B cell (primary cell): ENCODE data around the gene CEP85. TPM values are rescaled to one million over a fixed set of nuclear protein-coding genes. Genes with fewer than 3 reads are reported as not detected.

ENCODE experiments used
- ATAC-seq: fragments of 200-7000 bp; cut with Tn5 transposase; one replicate; pipeline ENCODE4 v1.10.0; 2021; ENCODE audit warnings: low read depth, mild to moderate bottlenecking, moderate number of reproducible peaks, moderate library complexity
- CTCF ChIA-PET: fragments of 350-600 bp; sonication (Branson Sonifier 250); formaldehyde crosslinking; loops from one replicate; lab custom pipeline; 2021; ENCODE audit warnings: antibody characterized with exemption, inconsistent platforms; lab: Charles Lee
- POLR2A ChIA-PET: fragments of 350-600 bp; sonication (Branson Sonifier 250); formaldehyde crosslinking; loops from one replicate; lab custom pipeline; 2021; ENCODE audit warnings: antibody characterized with exemption; lab: Charles Lee
- DNase-seq: peaks from one replicate; pipeline ENCODE4 v3.0.0; 2013
- H2AFZ ChIP-seq: 2 replicates; pipeline ENCODE4 v1.6.1; 2012; ENCODE audit warnings: mild to moderate bottlenecking, low read depth, low read length; ENCODE audit not compliant: insufficient read depth, poor library complexity, severe bottlenecking
- H3K27ac ChIP-seq, 2 donors: 1 replicate in 1 of 2; 2 replicates in 1 of 2; pipeline ENCODE4 v1.5.1; 2012 to 2013; ENCODE audit warnings: low read length in 2 of 2, mild to moderate bottlenecking in 2 of 2, moderate library complexity in 1 of 2
- H3K27me3 ChIP-seq, 4 experiments: fragments of 200-600 bp in 1 of 4; sonication (generic) in 1 of 4; replicated peaks in 1 of 4; 1 replicate in 2 of 4; 2 replicates in 2 of 4; pipeline versions ENCODE4 v1.6.1 to v1.7.0; 2013 to 2016; ENCODE audit warnings: low read length in 3 of 4, mild to moderate bottlenecking in 2 of 4, mixed read lengths in 1 of 4, moderate library complexity in 1 of 4; ENCODE audit not compliant: insufficient read depth in 4 of 4, control insufficient read depth in 3 of 4; ENCODE audit errors: control extremely low read depth in 1 of 4
- H3K36me3 ChIP-seq, 2 experiments: replicated peaks in 1 of 2; 1 replicate in 1 of 2; 2 replicates in 1 of 2; pipeline versions ENCODE4 v1.6.1 to v1.7.1; 2013; ENCODE audit warnings: low read length in 1 of 2; ENCODE audit not compliant: insufficient read depth in 2 of 2, control insufficient read depth in 1 of 2; ENCODE audit errors: control extremely low read depth in 1 of 2, extremely low read depth in 1 of 2
- H3K4me1 ChIP-seq, 2 donors: fragments of 200-600 bp in 1 of 2; sonication (generic) in 1 of 2; 1 replicate in 1 of 2; 2 replicates in 1 of 2; pipeline versions ENCODE4 v1.5.1 to v1.6.1; 2013 to 2017; ENCODE audit warnings: low read length in 2 of 2; ENCODE audit not compliant: control insufficient read depth in 2 of 2, insufficient read depth in 2 of 2
- H3K4me2 ChIP-seq: replicated peaks from 2 replicates; pipeline ENCODE3; 2012; ENCODE audit warnings: mild to moderate bottlenecking, low read depth, low read length; ENCODE audit not compliant: poor library complexity, severe bottlenecking
- H3K4me3 ChIP-seq, 5 experiments: fragments of 200-600 bp in 1 of 5; sonication (generic) in 1 of 5; 1 replicate in 3 of 5; 2 replicates in 2 of 5; pipeline versions ENCODE4 v1.5.1 to v1.7.0; 2011 to 2016; ENCODE audit warnings: low read length in 4 of 5, mild to moderate bottlenecking in 4 of 5, low read depth in 2 of 5, control low read depth in 1 of 5, moderate library complexity in 1 of 5; ENCODE audit not compliant: insufficient read depth in 1 of 5; ENCODE audit errors: control extremely low read depth in 1 of 5, extremely low read depth in 1 of 5
- H3K79me2 ChIP-seq: fragments of 200-600 bp; sonication (generic); one replicate; pipeline ENCODE4 v1.6.0; 2016; ENCODE audit warnings: low read length; ENCODE audit not compliant: control insufficient read depth, insufficient read depth
- H3K9ac ChIP-seq: fragments of 200-600 bp; sonication (generic); 2 replicates; pipeline ENCODE4 v1.6.1; 2017; ENCODE audit warnings: mild to moderate bottlenecking, low read length, moderate library complexity
- H3K9me3 ChIP-seq, 3 donors: one replicate each; pipeline versions ENCODE4 v1.6.1 to v1.7.1; 2013; ENCODE audit warnings: low read length in 2 of 3; ENCODE audit not compliant: control insufficient read depth in 2 of 3, insufficient read depth in 1 of 3; ENCODE audit errors: control extremely low read depth in 1 of 3
- H4K20me1 ChIP-seq: 2 replicates; pipeline ENCODE4 v1.6.0; 2012; ENCODE audit warnings: mild to moderate bottlenecking, low read length; ENCODE audit not compliant: insufficient read depth, control insufficient read depth, poor library complexity, severe bottlenecking
- H3K27ac Mint-ChIP-seq: one replicate; pipeline ENCODE4 v1.8.0; 2021; ENCODE audit warnings: mixed read lengths
- H3K27me3 Mint-ChIP-seq: one replicate; pipeline ENCODE4 v1.8.0; 2021; ENCODE audit warnings: mixed read lengths
- H3K4me1 Mint-ChIP-seq: one replicate; pipeline ENCODE4 v1.8.0; 2021; ENCODE audit warnings: mixed read lengths
- H3K4me3 Mint-ChIP-seq: one replicate; pipeline ENCODE4 v1.8.0; 2021; ENCODE audit warnings: mixed read lengths
- H3K9me3 Mint-ChIP-seq: one replicate; pipeline ENCODE4 v1.8.0; 2022; ENCODE audit warnings: mixed read lengths; ENCODE audit not compliant: insufficient read depth
- EZH2 ChIP-seq: IDR thresholded peaks from 2 replicates; pipeline ENCODE4 v1.6.1; 2012; ENCODE audit warnings: borderline replicate concordance, low read depth, mild to moderate bottlenecking, moderate library complexity, low read length; ENCODE audit not compliant: insufficient read depth, poor library complexity, severe bottlenecking
- WGBS: methylation state at CpG from one replicate; pipeline ENCODE4 v1.1.5; 2013; ENCODE audit warnings: missing lambda C conversion rate; ENCODE audit not compliant: insufficient coverage; 5-methylcytosine and 5-hydroxymethylcytosine counted together
- intact Hi-C: fragments of 100-400 bp; cut with micrococcal nuclease; formaldehyde crosslinking; loops from one replicate; pipeline ENCODE4 v1.10.0; 2022
- polyA plus RNA-seq: library from polyadenylated mRNA; depleted of rRNA; stranded (reverse); fragments of >200 nt; gene quantifications from 2 replicates; pipeline ENCODE4 v1.2.3, GENCODE V29; 2012
- total RNA-seq, 2 donors: library from RNA; stranded (reverse); fragments of 120-200 nt in 1 of 2; gene quantifications; 1 replicate in 1 of 2; 2 replicates in 1 of 2; pipeline versions ENCODE4 v1.2.3 to v1.2.4, GENCODE V29; 2013 to 2022
- TF ChIP-seq, protein P1 (sequence below): fragments of 200-600 bp; IDR thresholded peaks from one replicate; pipeline ENCODE4 v1.8.0; 2022; ENCODE audit warnings: antibody characterized with exemption, mild to moderate bottlenecking

Gene CEP85
- total and polyA plus RNA-seq, 2 donors (not counting 1 experiment from before 2014, with no cell fraction given) = 16.2 to 16.3 TPM

DNA sequence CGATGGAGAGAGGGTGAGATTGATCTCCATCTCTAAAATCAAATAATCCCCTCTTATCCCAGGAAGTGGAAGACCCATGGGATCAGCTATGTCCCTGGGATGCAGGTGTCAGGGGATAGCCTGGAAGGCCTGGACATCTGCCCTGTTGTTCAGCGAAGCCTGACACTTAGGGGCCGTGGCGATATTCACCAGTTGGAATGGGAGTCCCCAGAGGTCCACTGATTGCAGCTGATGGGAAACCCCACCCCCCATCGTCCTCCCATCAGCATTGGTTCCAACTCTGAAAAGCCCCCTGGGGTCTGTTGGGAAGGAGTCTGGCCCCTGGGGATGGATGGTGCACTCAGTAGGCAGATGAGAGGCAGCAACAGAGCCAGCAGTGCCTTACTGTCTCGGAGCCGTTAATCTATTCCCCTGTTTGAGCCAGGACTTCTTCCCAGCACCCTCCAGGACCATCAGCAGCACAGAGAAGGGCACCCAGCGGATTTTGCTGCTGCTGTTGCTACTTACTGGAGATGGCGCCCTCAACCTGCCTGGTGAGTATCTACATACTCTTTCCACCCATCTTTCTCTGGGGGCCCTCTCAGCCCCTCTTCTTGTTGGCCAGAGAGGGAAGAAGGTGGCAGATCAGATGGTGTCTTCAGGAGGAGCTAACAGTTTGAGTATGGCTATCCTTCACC, 30.2 kb upstream of the CEP85 start:
- no peak for DNase-seq
- no peak overlapping the region for H3K27ac Mint-ChIP-seq
- H3K4me3 Mint-ChIP-seq = no peak overlapping the region
- WGBS = 91% methylated on average over 6 of the region's 9 CpGs
- intact Hi-C loops = no loop called here
- no peaks in the 10 kb centered on the region for H3K36me3 ChIP-seq
- H3K4me1 Mint-ChIP-seq = no peaks in the 10 kb centered on the region
- H3K9ac ChIP-seq = no peak overlapping the region
- H3K27me3 Mint-ChIP-seq = peaks cover 6% of the 10 kb centered on the region
- CTCF ChIA-PET = interaction anchor here (0.9 to 1.9 kb wide), 4 partner anchors 30 to 214 kb away, joined by 3 to 8 read pairs (median 4); partner anchors contain the start of genes CEP85 and ZNF593OS
- H3K79me2 ChIP-seq = no peaks in the 10 kb centered on the region
- H4K20me1 ChIP-seq = no peaks in the 10 kb centered on the region
- H2AFZ ChIP-seq = no peak overlapping the region
- no peaks in the 10 kb centered on the region for H3K9me3 ChIP-seq
- H3K27me3 ChIP-seq = no peaks in the 10 kb centered on the region
- POLR2A ChIA-PET = no interaction called here
- H3K4me1 ChIP-seq = no peaks in the 10 kb centered on the region
- TF ChIP-seq, protein P1, sequence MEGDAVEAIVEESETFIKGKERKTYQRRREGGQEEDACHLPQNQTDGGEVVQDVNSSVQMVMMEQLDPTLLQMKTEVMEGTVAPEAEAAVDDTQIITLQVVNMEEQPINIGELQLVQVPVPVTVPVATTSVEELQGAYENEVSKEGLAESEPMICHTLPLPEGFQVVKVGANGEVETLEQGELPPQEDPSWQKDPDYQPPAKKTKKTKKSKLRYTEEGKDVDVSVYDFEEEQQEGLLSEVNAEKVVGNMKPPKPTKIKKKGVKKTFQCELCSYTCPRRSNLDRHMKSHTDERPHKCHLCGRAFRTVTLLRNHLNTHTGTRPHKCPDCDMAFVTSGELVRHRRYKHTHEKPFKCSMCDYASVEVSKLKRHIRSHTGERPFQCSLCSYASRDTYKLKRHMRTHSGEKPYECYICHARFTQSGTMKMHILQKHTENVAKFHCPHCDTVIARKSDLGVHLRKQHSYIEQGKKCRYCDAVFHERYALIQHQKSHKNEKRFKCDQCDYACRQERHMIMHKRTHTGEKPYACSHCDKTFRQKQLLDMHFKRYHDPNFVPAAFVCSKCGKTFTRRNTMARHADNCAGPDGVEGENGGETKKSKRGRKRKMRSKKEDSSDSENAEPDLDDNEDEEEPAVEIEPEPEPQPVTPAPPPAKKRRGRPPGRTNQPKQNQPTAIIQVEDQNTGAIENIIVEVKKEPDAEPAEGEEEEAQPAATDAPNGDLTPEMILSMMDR = no peak
- TF ChIP-seq EZH2 = no peak
- no peak overlapping the region for H3K27ac ChIP-seq
- H3K4me2 ChIP-seq = no peak overlapping the region
- H3K4me3 ChIP-seq = no peak overlapping the region
- no peaks in the 10 kb centered on the region for H3K9me3 Mint-ChIP-seq
- no peak for ATAC-seq

DNA sequence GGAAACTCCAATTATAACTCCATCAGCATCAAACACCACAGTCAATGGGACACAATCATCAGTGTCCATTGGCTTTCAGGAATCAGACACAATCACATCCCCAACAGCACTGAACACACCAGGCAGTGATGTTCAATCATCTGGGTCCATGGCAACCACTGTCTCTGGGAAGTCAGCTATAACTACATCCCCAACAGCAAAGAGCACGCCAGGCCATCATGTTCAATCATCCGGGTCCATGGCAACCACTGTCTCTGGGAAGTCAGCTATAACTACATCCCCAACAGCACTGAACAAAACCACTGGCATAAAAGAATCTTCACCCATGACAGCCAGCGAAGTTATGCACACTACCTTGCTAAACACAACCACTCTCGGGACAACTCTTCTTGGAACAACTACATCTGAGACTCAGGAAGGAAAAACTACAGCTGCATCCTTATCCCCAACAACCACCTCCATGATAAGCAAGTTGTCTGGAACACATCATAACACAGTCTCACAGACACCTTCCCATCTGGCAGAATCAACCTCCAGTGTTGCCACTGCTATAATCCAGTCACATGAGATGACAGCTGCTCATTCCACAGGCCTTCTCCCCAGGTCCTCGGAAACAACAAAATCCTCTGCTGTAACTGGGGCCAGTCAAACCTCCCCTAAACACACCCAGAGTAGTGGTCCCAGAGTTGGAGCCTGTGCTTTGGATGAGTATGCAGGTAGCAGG, 23.7 kb upstream of the CEP85 start:
- peaks cover 0 to 2% (median 0%) of the 10 kb centered on the region in 4 experiments for H3K27me3 ChIP-seq
- Mint-ChIP-seq H3K9me3 (no peaks in the 10 kb centered on the region), H3K4me3 (no peak overlapping the region), H3K27ac (no peak overlapping the region), H3K4me1 (no peaks in the 10 kb centered on the region), H3K27me3 (peaks cover 8% of the 10 kb centered on the region)
- no peaks in the 10 kb centered on the region for H3K9me3 ChIP-seq
- no peaks in the 10 kb centered on the region for H4K20me1 ChIP-seq
- H3K36me3 ChIP-seq = no peaks in the 10 kb centered on the region
- H3K4me3 ChIP-seq = no peak overlapping the region
- no peak overlapping the region for H3K4me2 ChIP-seq
- ChIA-PET POLR2A (no interaction called here), CTCF (interaction anchor here (0.6 to 1.2 kb wide), 3 partner anchors 9 to 149 kb away, joined by 3 read pairs; no protein-coding TSS in a partner anchor)
- no peak overlapping the region for H3K9ac ChIP-seq
- ATAC-seq (no peak), DNase-seq (no peak)
- H3K79me2 ChIP-seq = no peaks in the 10 kb centered on the region
- 96% methylated on average over 4 of the region's 5 CpGs for WGBS
- H3K4me1 ChIP-seq = no peaks in the 10 kb centered on the region
- no peak overlapping the region for H2AFZ ChIP-seq
- H3K27ac ChIP-seq = no peak overlapping the region
- intact Hi-C loops = no loop called here
- TF ChIP-seq, protein P1 = no peak
- no peak for TF ChIP-seq EZH2
